Adrenal gland (tissue), 5 donors: ENCODE results near the gene ZNF267.

Source experiments
- CTCF ChIP-seq, 6 experiments: fragments of 450-650 bp in 4 of 6; fragments of 200-600 bp in 2 of 6; sonication (generic) in 1 of 6; IDR thresholded peaks; 1 replicate in 5 of 6; 2 replicates in 1 of 6; pipeline versions ENCODE4 v1.5.1 to v1.8.0; 2016 to 2021; ENCODE audit warnings: antibody characterized with exemption in 6 of 6, mild to moderate bottlenecking in 2 of 6, moderate library complexity in 1 of 6
- POLR2A ChIP-seq, 2 donors: fragments of 450-650 bp; IDR thresholded peaks; one replicate each; pipeline ENCODE4 v1.6.1; 2017; ENCODE audit warnings: antibody characterized with exemption in 2 of 2, mild to moderate bottlenecking in 2 of 2, moderate library complexity in 1 of 2
- donor health status: DM: no; HTN: no; CAD: no.

GRCh38 chr16:31874366-31875111 lies 932 bp downstream of the ZNF267 start:
- TF ChIP-seq CTCF (IDR thresholded peaks at IDR 0.05) (no peak), POLR2A (IDR thresholded peaks at IDR 0.05) (no peak)
